Spleen (tissue), 11 donors: ENCODE measurements around the gene RILPL1. TPM values are rescaled to one million over a fixed set of nuclear protein-coding genes. Genes with fewer than 3 reads are reported as not detected.
"Not testable (repeated sequence)": the region's sequence is repeated elsewhere in the genome, so short reads cannot be mapped to it uniquely, and the experiment has no call there.

Experiments
- DNase-seq: peaks from one replicate; pipeline ENCODE4 v3.0.0-alpha.2; 2020
- H3K27ac ChIP-seq, 8 donors: fragments of 200-600 bp; sonication (generic) in 7 of 8; 1 replicate in 4 of 8; 2 replicates in 4 of 8; pipeline versions ENCODE4 v1.5.0 to v1.8.0; 2016 to 2021; ENCODE audit warnings: inconsistent platforms in 4 of 8, mild to moderate bottlenecking in 4 of 8, moderate library complexity in 1 of 8
- H3K27me3 ChIP-seq, 7 donors: fragments of 200-600 bp; sonication (generic) in 6 of 7; replicated peaks in 1 of 7; 1 replicate in 4 of 7; 2 replicates in 3 of 7; pipeline versions ENCODE4 v1.5.0 to v1.8.0; 2016 to 2021; ENCODE audit warnings: inconsistent platforms in 3 of 7, mild to moderate bottlenecking in 1 of 7
- H3K36me3 ChIP-seq, 6 donors: fragments of 200-600 bp; sonication (generic) in 5 of 6; 1 replicate in 4 of 6; 2 replicates in 2 of 6; pipeline versions ENCODE4 v1.5.0 to v1.8.0; 2016 to 2021; ENCODE audit warnings: inconsistent platforms in 2 of 6
- H3K4me1 ChIP-seq, 6 donors: fragments of 200-600 bp; sonication (generic) in 5 of 6; 1 replicate in 3 of 6; 2 replicates in 3 of 6; pipeline versions ENCODE4 v1.5.0 to v1.8.0; 2016 to 2021; ENCODE audit warnings: inconsistent platforms in 3 of 6
- H3K4me3 ChIP-seq, 8 donors: fragments of 200-600 bp; sonication (generic) in 7 of 8; 1 replicate in 4 of 8; 2 replicates in 4 of 8; pipeline versions ENCODE4 v1.5.0 to v1.8.0; 2016 to 2021; ENCODE audit warnings: inconsistent platforms in 4 of 8, mild to moderate bottlenecking in 4 of 8, moderate library complexity in 2 of 8
- H3K9me3 ChIP-seq, 8 donors: fragments of 200-600 bp; sonication (generic) in 7 of 8; 1 replicate in 4 of 8; 2 replicates in 4 of 8; pipeline versions ENCODE4 v1.5.0 to v1.8.0; 2016 to 2021; ENCODE audit warnings: inconsistent platforms in 4 of 8
- CTCF ChIP-seq, 11 experiments: fragments of 200-600 bp in 7 of 11; fragments of 450-650 bp in 4 of 11; sonication (generic) in 4 of 11; IDR thresholded peaks in 8 of 11; conservative IDR thresholded peaks in 3 of 11; 1 replicate in 7 of 11; 2 replicates in 4 of 11; pipeline versions ENCODE4 v1.4.0 to v1.8.0; 2016 to 2021; ENCODE audit warnings: antibody characterized with exemption in 11 of 11, inconsistent platforms in 4 of 11, mild to moderate bottlenecking in 1 of 11
- POLR2A ChIP-seq, 3 donors: fragments of 450-650 bp; IDR thresholded peaks; one replicate each; pipeline ENCODE4 v1.5.1; 2017; ENCODE audit warnings: antibody characterized with exemption in 3 of 3, mild to moderate bottlenecking in 1 of 3
- POLR2AphosphoS5 ChIP-seq, 3 donors: sonication (generic); formaldehyde crosslinking; IDR thresholded peaks; one replicate each; pipeline ENCODE4 v1.5.1; 2017; ENCODE audit warnings: antibody characterized with exemption in 3 of 3
- WGBS, 5 donors: extraction: QIAGEN DNeasy Blood & Tissue Kit in 3 of 5; methylation state at CpG; one replicate each; pipeline versions ENCODE4 v1.1.5 to v1.1.7; 2013 to 2018; 5-methylcytosine and 5-hydroxymethylcytosine counted together
- intact Hi-C: fragments of 100-400 bp; cut with DNase I; formaldehyde crosslinking; loops from one replicate; pipeline ENCODE4 v1.15.0; 2023; ENCODE audit warnings: low total_unique reads
- polyA plus RNA-seq, 3 donors: library from polyadenylated mRNA; stranded (reverse); fragments of 200-250 nt; gene quantifications; one replicate each; pipeline ENCODE4 v1.2.1, GENCODE V29; 2013
- total RNA-seq, 7 donors: library from RNA; depleted of rRNA in 3 of 7; stranded (reverse); fragments of >200 nt in 3 of 7; fragmentation: NEBNext Ultra II Directional in 4 of 7; extraction: Animal tissue kit (Norgen Biotek cat#: 25700) in 4 of 7; gene quantifications; one replicate each; pipeline versions ENCODE4 v1.1.0 to v1.2.1, GENCODE V29; 2016 to 2021
- donor health status: healthy with polysubstance abuse.
- donor health status: DM: no; HTN: no; CAD: no; lungs with moderate emphysema.
- donor health status: DM: no; HTN: no; CAD: no.
- donor health status: Bipolar disorder and iron deficiency.
- donor health status: healthy.
- donor health status: DM: no; HTN: no; CAD: no.
- donor health status: DM: yes; HTN: yes; CAD: no.

Gene RILPL1
- total and polyA plus RNA-seq, 10 donors: 3.2 to 13.6 (median 9.0) TPM

GRCh38 chr12:123559468-123559867 is 25.9 kb upstream of the RILPL1 start:
- no peaks in the 10 kb centered on the region for H3K27me3 ChIP-seq
- WGBS, 5 donors: 29 to 40% (median 32%) methylated on average over 3 of the region's 3 CpGs
- H3K27ac ChIP-seq: peak overlapping the region in 1 of 8 donors; percentile 33
- H3K4me3 ChIP-seq: no peak overlapping the region
- peaks cover 0 to 9% (median 0%) of the 10 kb centered on the region in 6 donors for H3K4me1 ChIP-seq
- intact Hi-C loops: no loop called here
- no peak for DNase-seq
- no peaks in the 10 kb centered on the region for H3K36me3 ChIP-seq
- no peaks in the 10 kb centered on the region for H3K9me3 ChIP-seq
- no peak for TF ChIP-seq POLR2AphosphoS5 (IDR thresholded peaks at IDR 0.05)
- TF ChIP-seq CTCF (IDR thresholded peaks at IDR 0.05 in 8 of 11, conservative IDR thresholded peaks at IDR 0.05 in 3 of 11): no peak
- TF ChIP-seq POLR2A (IDR thresholded peaks at IDR 0.05): no peak

GRCh38 chr12:123558487-123558886 is 25.0 kb upstream of the RILPL1 start:
- H3K27me3 ChIP-seq, DNase-seq, H3K27ac ChIP-seq, H3K4me1 ChIP-seq, intact Hi-C loops, H3K9me3 ChIP-seq, H3K36me3 ChIP-seq, H3K4me3 ChIP-seq: not testable (repeated sequence)
- WGBS, 5 donors: 94 to 99% (median 96%) methylated on average over 14 of the region's 14 CpGs

GRCh38 chr12:123554843-123555242 is 21.3 kb upstream of the RILPL1 start:
- intact Hi-C loops, H3K4me3 ChIP-seq, H3K27me3 ChIP-seq, H3K9me3 ChIP-seq, DNase-seq, H3K36me3 ChIP-seq, H3K4me1 ChIP-seq: not testable (repeated sequence)
- 56 to 84% (median 69%) methylated on average over 5 of the region's 5 CpGs for WGBS, 5 donors
- peak overlapping the region in 4 of 8 donors; percentile 15 to 75 (median 61) for H3K27ac ChIP-seq

- H3K27me3 ChIP-seq, H3K4me3 ChIP-seq, intact Hi-C loops, H3K4me1 ChIP-seq, H3K9me3 ChIP-seq, H3K36me3 ChIP-seq, DNase-seq: not testable (repeated sequence)
- WGBS, 5 donors: 23 to 56% (median 41%) methylated on average over 2 of the region's 2 CpGs
- H3K27ac ChIP-seq: peak overlapping the region in 5 of 8 donors; percentile 34 to 75 (median 63)
These were observed 20.6 kb upstream of the RILPL1 start for GRCh38 chr12:123554136-123554535.

- no peak for DNase-seq
- Histone ChIP-seq H3K27me3 (no peaks in the 10 kb centered on the region), H3K4me1 (no peaks in the 10 kb centered on the region), H3K27ac (peak overlapping the region in 4 of 8 donors; percentile 38 to 59 (median 51)), H3K9me3 (no peaks in the 10 kb centered on the region), H3K36me3 (no peaks in the 10 kb centered on the region), H3K4me3 (no peak overlapping the region)
- intact Hi-C loops: no loop called here
- TF ChIP-seq CTCF (IDR thresholded peaks at IDR 0.05 in 8 of 11, conservative IDR thresholded peaks at IDR 0.05 in 3 of 11) (no peak), POLR2AphosphoS5 (IDR thresholded peaks at IDR 0.05) (no peak), POLR2A (IDR thresholded peaks at IDR 0.05) (no peak)
- WGBS, 5 donors: 64 to 93% (median 88%) methylated on average over 2 of the region's 2 CpGs
These were observed 17.2 kb upstream of the RILPL1 start for GRCh38 chr12:123550700-123551099.

- Histone ChIP-seq H3K27ac (no peak overlapping the region), H3K4me3 (no peak overlapping the region), H3K9me3 (no peaks in the 10 kb centered on the region), H3K4me1 (no peaks in the 10 kb centered on the region), H3K36me3 (no peaks in the 10 kb centered on the region), H3K27me3 (no peaks in the 10 kb centered on the region)
- no peak for DNase-seq
- 53 to 63% (median 60%) methylated on average over 3 of the region's 3 CpGs for WGBS, 5 donors
- TF ChIP-seq POLR2A (IDR thresholded peaks at IDR 0.05): no peak
- no peak for TF ChIP-seq CTCF (IDR thresholded peaks at IDR 0.05 in 8 of 11, conservative IDR thresholded peaks at IDR 0.05 in 3 of 11)
- TF ChIP-seq POLR2AphosphoS5 (IDR thresholded peaks at IDR 0.05): no peak
- intact Hi-C loops: no loop called here
These were observed 14.6 kb upstream of the RILPL1 start for GRCh38 chr12:123548107-123548506.
